A673 (cell line): Measurements from ENCODE around the gene EEF2K. TPM values are rescaled to one million over a fixed set of nuclear protein-coding genes. Genes with fewer than 3 reads are reported as not detected.

Source experiments
- BruUV-seq: library from RNA; stranded (reverse); fragments of 400-500 nt; replicated peaks from 2 replicates; lab custom pipeline; 2021; lab: Mats Ljungman, UMichigan
- CTCF ChIA-PET: fragments of 300-600 bp; sonication (Branson Sonifier 250); formaldehyde crosslinking; loops from one replicate; lab custom pipeline; 2022; ENCODE audit warnings: antibody characterized with exemption; lab: Charles Lee
- POLR2A ChIA-PET: fragments of 300-600 bp; sonication (Branson Sonifier 250); formaldehyde crosslinking; loops from one replicate; lab custom pipeline; 2022; ENCODE audit warnings: antibody characterized with exemption; ENCODE audit not compliant: low non-redundant PET; lab: Charles Lee
- DNase-seq: peaks from one replicate; pipeline ENCODE4 v3.0.0-alpha.2; 2015; ENCODE audit warnings: low spot score
- H3K27ac ChIP-seq: fragments of 200-600 bp; sonication (generic); 2 replicates; pipeline ENCODE4 v1.5.1; 2016; ENCODE audit warnings: mixed run types, low read depth, mild to moderate bottlenecking, mixed read lengths, antibody characterized with exemption, low read length; ENCODE audit not compliant: poor library complexity, severe bottlenecking
- H3K27me3 ChIP-seq: fragments of 200-600 bp; sonication (generic); replicated peaks from 2 replicates; pipeline ENCODE4 v1.6.1; 2017; ENCODE audit warnings: mixed run types, low read depth, mild to moderate bottlenecking, mixed read lengths, antibody characterized with exemption, low read length; ENCODE audit not compliant: insufficient read depth, poor library complexity
- H3K36me3 ChIP-seq: fragments of 200-600 bp; sonication (generic); 2 replicates; pipeline ENCODE4 v1.6.1; 2016; ENCODE audit warnings: mixed run types, mild to moderate bottlenecking, mixed read lengths, antibody characterized with exemption, low read length; ENCODE audit not compliant: insufficient read depth, poor library complexity, severe bottlenecking
- H3K4me1 ChIP-seq: fragments of 200-600 bp; sonication (generic); 2 replicates; pipeline ENCODE4 v1.6.1; 2017; ENCODE audit warnings: mixed run types, mild to moderate bottlenecking, mixed read lengths, antibody characterized with exemption, low read length; ENCODE audit not compliant: insufficient read depth, poor library complexity, severe bottlenecking
- H3K4me3 ChIP-seq: fragments of 200-600 bp; sonication (generic); 2 replicates; pipeline ENCODE4 v1.5.1; 2016; ENCODE audit warnings: low read depth, mixed run types, mild to moderate bottlenecking, mixed read lengths, low read length; ENCODE audit not compliant: poor library complexity, severe bottlenecking
- H3K9me3 ChIP-seq: fragments of 200-600 bp; sonication (generic); 2 replicates; pipeline ENCODE4 v1.6.1; 2016; ENCODE audit warnings: mixed run types, low read depth, mild to moderate bottlenecking, mixed read lengths, antibody characterized with exemption, low read length; ENCODE audit not compliant: poor library complexity, severe bottlenecking
- CTCF ChIP-seq: fragments of 300-800, 200-600 bp; sonication (generic); conservative IDR thresholded peaks from 2 replicates; pipeline ENCODE4 v1.5.1; 2017; ENCODE audit warnings: low read depth, mild to moderate bottlenecking, antibody characterized with exemption, low read length, moderate library complexity, mixed read lengths
- EZH2 ChIP-seq: fragments of 200-600 bp; sonication (generic); IDR thresholded peaks from 2 replicates; pipeline ENCODE4 v1.6.1; 2017; ENCODE audit warnings: borderline replicate concordance, low read depth, mild to moderate bottlenecking, mixed read lengths, antibody characterized with exemption, low read length; ENCODE audit not compliant: poor library complexity, severe bottlenecking
- intact Hi-C: fragments of 100-400 bp; cut with micrococcal nuclease; formaldehyde crosslinking; loops from one replicate; pipeline ENCODE4 v1.10.0; 2022; ENCODE audit not compliant: unreplicated experiment
- total RNA-seq: library from RNA; stranded (reverse); gene quantifications from 2 replicates; pipeline ENCODE4 v1.2.3, GENCODE V29; 2021

EEF2K gene
- total RNA-seq, 1 experiment from 2014 or later: 14.3 TPM

DNA sequence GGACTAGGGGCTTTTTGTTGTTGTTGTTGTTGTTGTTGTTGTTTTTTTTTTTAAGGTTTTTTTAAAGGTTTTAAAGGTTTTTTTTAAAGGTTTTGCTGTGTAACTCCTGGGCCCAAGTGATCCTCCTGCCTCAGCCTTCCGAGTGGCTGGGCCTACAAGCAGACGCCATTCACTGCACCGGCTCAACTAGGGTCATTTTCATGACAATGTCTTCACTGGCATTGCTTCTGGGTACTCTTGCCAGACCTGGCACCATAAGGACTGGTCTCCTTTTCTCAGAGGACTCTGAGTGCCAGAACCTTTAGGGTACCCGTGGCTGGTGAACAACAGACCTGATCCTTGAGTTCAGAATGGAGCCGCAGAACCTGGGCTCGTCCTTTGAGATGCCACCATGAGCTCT, 111.5 kb downstream of the EEF2K start:
- no peak for DNase-seq
- Histone ChIP-seq H3K9me3 (no peaks in the 10 kb centered on the region), H3K27me3 (no peaks in the 10 kb centered on the region), H3K36me3 (peaks cover 52% of the 10 kb centered on the region), H3K27ac (no peak overlapping the region), H3K4me1 (no peaks in the 10 kb centered on the region), H3K4me3 (no peak overlapping the region)
- ChIA-PET POLR2A (no interaction called here), CTCF (interaction anchor here (0.7 kb wide), 1 partner anchor 1017 kb away, joined by 4 read pairs; no protein-coding TSS in a partner anchor)
- TF ChIP-seq EZH2 (no peak), CTCF (no peak)
- intact Hi-C loops: no loop called here
- no TSS peak for BruUV-seq

GRCh38 chr16:22318690-22319358, 112.7 kb downstream of the EEF2K start:
- H3K36me3 ChIP-seq: peaks cover 46% of the 10 kb centered on the region
- H3K27me3 ChIP-seq: no peaks in the 10 kb centered on the region
- POLR2A ChIA-PET: no interaction called here
- CTCF ChIA-PET: no interaction called here
- BruUV-seq: no TSS peak
- no peak for TF ChIP-seq EZH2
- peak; percentile 68 for TF ChIP-seq CTCF
- H3K9me3 ChIP-seq: no peaks in the 10 kb centered on the region
- intact Hi-C loops: no loop called here
- DNase-seq: peak; percentile 34
- H3K4me3 ChIP-seq: no peak overlapping the region
- H3K27ac ChIP-seq: no peak overlapping the region
- no peaks in the 10 kb centered on the region for H3K4me1 ChIP-seq

GRCh38 chr16:22320572-22321339, 114.7 kb downstream of the EEF2K start:
- no peak for DNase-seq
- intact Hi-C loops: loop anchor here (5.0 kb wide), 2 partner anchors 753 to 1163 kb away; partner anchors contain the start of gene LDAF1
- POLR2A ChIA-PET: no interaction called here
- Histone ChIP-seq H3K9me3 (no peaks in the 10 kb centered on the region), H3K4me1 (no peaks in the 10 kb centered on the region), H3K36me3 (peaks cover 40% of the 10 kb centered on the region), H3K27ac (no peak overlapping the region), H3K4me3 (no peak overlapping the region), H3K27me3 (no peaks in the 10 kb centered on the region)
- no TSS peak for BruUV-seq
- CTCF ChIA-PET: interaction anchor here (0.5 to 1.1 kb wide), 6 partner anchors 38 to 343 kb away, joined by 3 to 17 read pairs (median 4); no protein-coding TSS in a partner anchor
- TF ChIP-seq EZH2 (no peak), CTCF (no peak)
